ENCODE results near the gene MACROD2.

DNA sequence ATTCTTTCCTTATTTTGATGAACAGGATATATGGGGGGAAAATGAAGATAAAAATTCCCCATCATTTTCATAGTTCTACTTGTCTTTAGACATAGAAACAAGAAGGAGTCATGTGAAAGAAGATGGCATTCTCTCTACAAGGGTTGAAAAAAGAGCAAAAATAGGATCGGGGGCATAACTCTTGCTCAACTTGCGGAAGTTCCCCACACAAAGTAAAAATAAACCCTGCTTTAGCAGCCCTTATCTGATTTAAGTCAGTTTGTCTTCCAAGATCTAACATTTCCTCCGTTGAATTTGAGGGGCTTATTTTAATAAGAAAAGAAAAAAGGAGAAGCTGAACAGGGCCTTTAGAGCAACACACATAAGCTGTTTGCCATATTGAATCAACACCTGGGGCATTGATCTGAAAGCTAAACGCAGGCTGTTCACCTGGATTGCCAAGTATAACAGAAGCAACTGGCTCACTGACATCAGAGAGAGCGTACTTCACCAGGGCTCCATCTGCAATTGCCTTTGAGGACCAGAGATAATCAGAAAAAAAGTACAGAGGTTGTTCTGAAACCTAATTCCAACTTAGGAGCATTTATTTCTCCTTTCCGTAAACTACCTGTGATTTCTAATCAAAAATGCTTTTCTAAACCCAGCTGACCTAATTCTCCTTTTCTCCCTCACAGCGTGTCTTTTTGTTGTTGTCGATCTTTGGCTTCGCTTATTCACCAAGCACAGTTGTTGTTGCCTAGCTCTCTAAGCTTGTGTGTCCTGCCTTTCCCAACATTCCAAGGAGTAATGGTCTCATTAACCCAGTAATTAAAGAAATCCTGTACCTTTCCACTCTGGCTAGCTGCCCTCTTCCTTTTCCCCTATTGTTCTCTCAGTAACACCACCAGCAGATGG lies 2010.0 kb downstream of the MACROD2 start:
- TF ChIP-seq CTCF (conservative IDR thresholded peaks at IDR 0.05; ENCODE audit: low read depth, low read length) = no peak
- no peak for TF ChIP-seq NFE2L2 (IDR thresholded peaks at IDR 0.05; ENCODE audit: low read depth, low read length)
- no peak for TF ChIP-seq SMC3 (IDR thresholded peaks at IDR 0.05; ENCODE audit: low read depth, low read length)
- TF ChIP-seq POLR2A (IDR thresholded peaks at IDR 0.05; ENCODE audit: low read depth, low read length) = no peak
- no peak for TF ChIP-seq MXI1 (IDR thresholded peaks at IDR 0.05; ENCODE audit: borderline replicate concordance, low read depth, low read length)
- no peak for TF ChIP-seq RAD21 (IDR thresholded peaks at IDR 0.05; ENCODE audit: low read length)
- no peak for TF ChIP-seq RCOR1 (IDR thresholded peaks at IDR 0.05; ENCODE audit: insufficient replicate concordance, low read length)
- TF ChIP-seq MAZ (IDR thresholded peaks at IDR 0.05; ENCODE audit: borderline replicate concordance, low read depth, low read length) = no peak

Data from IMR-90 (cell line).